WI38 (cell line): ENCODE data around the gene PCDHGA11.
"Not testable (repeated sequence)": the region's sequence is repeated elsewhere in the genome, so short reads cannot be mapped to it uniquely, and the experiment has no call there.

Experiments used
- H3K4me3 ChIP-seq: 2 replicates; pipeline ENCODE4 v1.5.1; 2011; ENCODE audit warnings: low read depth, mild to moderate bottlenecking, control low read depth, low read length
- TF ChIP-seq, protein P1 (sequence below): IDR thresholded peaks from 2 replicates; pipeline ENCODE4 v1.5.1; 2012; ENCODE audit warnings: low read depth, mild to moderate bottlenecking, control low read depth, low read length

PCDHGA11 gene

DNA sequence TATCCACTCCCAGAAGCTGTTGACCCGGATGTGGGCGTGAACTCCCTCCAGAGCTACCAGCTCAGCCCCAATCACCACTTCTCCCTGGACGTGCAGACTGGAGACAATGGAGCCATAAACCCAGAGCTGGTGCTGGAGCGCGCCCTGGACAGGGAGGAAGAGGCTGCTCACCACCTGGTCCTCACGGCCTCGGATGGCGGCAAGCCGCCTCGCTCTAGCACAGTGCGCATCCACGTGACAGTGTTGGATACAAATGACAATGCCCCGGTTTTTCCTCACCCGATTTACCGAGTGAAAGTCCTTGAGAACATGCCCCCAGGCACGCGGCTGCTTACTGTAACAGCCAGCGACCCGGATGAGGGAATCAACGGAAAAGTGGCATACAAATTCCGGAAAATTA lies 27.6 kb upstream of the PCDHGA11 start:
- no peak overlapping the region for H3K4me3 ChIP-seq
- TF ChIP-seq, protein P1, sequence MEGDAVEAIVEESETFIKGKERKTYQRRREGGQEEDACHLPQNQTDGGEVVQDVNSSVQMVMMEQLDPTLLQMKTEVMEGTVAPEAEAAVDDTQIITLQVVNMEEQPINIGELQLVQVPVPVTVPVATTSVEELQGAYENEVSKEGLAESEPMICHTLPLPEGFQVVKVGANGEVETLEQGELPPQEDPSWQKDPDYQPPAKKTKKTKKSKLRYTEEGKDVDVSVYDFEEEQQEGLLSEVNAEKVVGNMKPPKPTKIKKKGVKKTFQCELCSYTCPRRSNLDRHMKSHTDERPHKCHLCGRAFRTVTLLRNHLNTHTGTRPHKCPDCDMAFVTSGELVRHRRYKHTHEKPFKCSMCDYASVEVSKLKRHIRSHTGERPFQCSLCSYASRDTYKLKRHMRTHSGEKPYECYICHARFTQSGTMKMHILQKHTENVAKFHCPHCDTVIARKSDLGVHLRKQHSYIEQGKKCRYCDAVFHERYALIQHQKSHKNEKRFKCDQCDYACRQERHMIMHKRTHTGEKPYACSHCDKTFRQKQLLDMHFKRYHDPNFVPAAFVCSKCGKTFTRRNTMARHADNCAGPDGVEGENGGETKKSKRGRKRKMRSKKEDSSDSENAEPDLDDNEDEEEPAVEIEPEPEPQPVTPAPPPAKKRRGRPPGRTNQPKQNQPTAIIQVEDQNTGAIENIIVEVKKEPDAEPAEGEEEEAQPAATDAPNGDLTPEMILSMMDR, result no peak

DNA sequence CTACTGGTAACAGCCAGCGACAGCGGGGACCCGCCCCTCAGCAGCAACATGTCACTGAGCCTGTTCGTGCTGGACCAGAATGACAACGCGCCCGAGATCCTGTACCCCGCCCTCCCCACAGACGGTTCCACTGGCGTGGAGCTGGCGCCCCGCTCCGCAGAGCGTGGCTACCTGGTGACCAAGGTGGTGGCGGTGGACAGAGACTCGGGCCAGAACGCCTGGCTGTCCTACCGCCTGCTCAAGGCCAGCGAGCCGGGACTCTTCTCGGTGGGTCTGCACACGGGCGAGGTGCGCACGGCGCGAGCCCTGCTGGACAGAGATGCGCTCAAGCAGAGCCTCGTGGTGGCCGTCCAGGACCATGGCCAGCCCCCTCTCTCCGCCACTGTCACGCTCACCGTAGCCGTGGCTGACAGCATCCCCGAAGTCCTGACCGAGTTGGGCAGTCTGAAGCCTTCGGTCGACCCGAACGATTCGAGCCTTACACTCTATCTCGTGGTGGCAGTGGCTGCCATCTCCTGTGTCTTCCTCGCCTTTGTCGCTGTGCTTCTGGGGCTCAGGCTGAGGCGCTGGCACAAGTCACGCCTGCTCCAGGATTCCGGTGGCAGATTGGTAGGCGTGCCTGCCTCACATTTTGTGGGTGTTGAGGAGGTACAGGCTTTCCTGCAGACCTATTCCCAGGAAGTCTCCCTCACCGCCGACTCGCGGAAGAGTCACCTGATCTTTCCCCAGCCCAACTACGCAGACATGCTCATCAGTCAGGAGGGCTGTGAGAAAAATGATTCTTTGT lies 26.3 kb upstream of the PCDHGA11 start:
- H3K4me3 ChIP-seq, result not testable (repeated sequence)

DNA sequence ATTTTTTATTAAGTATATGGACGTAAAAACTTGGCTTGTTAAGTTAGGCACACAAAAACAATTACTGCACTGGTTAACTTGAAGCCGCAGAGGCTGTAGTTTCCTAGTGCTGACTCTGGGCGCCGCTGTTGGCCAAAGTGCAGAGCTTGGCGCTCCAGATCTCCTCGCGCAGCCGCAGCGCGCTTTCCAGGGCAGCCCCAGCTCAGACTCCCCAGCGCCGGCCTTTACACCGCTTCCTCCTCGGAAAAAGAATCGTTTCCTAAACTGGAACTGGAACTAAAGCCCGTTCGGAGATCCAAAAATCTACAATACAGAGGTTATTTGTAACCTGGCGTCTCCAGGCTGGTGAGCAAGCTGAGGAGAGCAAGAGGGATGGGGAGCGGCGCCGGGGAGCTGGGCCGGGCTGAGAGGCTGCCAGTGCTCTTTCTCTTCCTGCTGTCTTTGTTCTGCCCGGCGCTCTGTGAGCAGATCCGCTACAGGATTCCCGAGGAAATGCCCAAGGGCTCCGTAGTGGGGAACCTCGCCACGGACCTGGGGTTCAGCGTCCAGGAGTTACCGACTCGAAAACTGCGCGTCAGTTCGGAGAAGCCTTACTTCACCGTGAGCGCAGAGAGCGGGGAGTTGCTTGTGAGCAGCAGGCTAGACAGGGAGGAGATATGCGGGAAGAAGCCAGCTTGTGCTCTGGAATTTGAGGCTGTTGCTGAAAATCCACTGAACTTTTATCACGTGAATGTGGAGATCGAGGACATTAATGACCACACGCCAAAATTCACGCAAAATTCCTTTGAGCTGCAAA lies 22.9 kb upstream of the PCDHGA11 start, which contains the start of gene PCDHGB5:
PCDHGB5 (plus strand) TSS at position 192 of the 796 bp plus-strand sequence; CDS start at position 373, 181 bp downstream.
- peak within 1 kb of the TSS; percentile 51 for H3K4me3 ChIP-seq
- TF ChIP-seq, protein P1, result peak; percentile 72

DNA sequence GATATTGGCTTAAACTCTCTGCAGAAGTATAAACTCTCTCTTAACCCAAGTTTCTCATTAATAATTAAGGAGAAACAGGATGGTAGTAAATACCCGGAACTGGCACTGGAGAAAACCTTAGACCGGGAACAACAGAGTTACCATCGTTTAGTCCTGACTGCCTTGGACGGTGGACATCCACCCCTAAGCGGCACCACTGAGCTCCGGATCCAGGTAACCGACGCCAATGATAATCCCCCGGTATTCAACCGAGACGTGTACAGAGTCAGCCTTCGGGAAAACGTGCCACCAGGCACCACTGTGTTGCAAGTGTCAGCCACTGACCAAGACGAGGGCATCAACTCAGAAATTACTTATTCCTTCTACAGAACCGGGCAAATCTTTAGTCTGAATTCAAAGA lies 22.2 kb upstream of the PCDHGA11 start:
- TF ChIP-seq, protein P1, result no peak
- no peak overlapping the region for H3K4me3 ChIP-seq

DNA sequence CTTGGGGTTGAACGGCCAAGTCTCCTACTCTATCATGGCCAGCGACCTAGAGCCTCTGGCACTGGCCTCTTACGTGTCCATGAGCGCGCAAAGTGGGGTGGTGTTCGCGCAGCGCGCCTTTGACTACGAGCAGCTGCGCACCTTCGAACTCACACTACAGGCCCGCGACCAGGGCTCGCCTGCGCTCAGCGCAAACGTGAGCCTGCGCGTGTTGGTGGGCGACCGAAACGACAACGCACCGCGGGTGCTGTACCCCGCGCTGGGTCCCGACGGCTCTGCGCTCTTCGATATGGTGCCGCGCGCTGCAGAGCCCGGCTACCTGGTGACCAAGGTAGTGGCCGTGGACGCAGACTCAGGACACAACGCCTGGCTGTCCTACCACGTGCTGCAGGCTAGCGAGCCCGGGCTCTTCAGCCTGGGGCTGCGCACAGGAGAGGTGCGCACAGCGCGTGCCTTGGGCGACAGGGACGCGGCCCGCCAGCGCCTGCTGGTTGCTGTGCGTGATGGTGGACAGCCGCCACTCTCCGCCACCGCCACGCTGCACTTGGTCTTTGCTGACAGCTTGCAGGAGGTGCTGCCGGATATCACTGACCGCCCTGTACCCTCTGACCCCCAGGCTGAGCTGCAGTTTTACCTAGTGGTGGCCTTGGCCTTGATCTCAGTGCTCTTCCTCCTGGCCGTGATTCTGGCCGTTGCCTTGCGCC lies 21.1 kb upstream of the PCDHGA11 start:
- no peak overlapping the region for H3K4me3 ChIP-seq
- TF ChIP-seq, protein P1, result no peak

DNA sequence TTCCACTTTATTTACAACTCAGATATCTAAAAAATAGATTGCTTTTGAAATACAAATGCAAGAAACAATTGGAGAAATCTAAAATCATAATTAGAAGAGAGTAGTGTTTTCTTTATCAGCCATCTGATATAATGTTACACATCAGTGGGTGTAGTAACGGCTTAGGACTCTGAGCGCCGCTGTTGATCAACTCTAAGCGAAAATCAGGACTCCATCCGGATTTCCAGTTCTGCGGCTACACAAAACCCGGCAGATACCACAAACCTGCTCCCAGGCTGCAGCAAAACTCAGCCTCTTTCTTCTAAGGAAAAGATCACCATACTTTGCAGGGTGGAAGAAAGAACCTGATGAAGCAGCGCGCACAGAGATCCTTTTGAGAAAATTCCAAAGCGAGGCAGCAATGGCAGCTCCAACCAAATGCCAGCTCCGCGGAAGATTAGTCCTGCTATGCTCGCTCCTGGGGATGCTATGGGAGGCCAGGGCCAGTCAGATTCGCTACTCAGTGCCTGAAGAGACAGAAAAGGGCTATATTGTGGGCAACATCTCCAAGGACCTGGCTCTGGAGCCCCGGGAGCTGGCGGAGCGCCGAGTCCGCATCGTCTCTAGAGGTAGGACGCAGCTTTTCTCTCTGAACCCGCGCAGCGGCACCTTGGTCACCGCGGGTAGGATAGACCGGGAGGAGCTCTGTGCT lies 18.2 kb upstream of the PCDHGA11 start, which contains the start of gene PCDHGA9:
PCDHGA9 (plus strand) TSS at position 226 of the 691 bp plus-strand sequence; CDS start at position 401, 175 bp downstream.
- no peak within 1 kb of the TSS for H3K4me3 ChIP-seq
- TF ChIP-seq, protein P1, result no peak; the same call in 1 of the 2 replicates

DNA sequence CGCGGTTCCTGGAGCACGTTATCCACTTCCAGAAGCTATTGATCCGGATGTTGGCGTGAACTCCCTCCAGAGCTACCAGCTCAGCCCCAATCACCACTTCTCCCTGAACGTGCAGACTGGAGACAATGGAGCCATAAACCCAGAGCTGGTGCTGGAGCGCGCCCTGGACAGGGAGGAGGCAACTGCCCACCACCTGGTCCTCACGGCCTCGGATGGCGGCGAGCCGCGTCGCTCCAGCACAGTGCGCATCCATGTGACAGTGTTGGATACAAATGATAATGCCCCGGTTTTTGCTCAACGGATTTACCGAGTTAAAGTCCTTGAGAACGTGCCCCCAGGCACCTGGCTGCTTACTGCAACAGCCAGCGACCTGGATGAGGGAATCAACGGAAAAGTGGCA lies 17.5 kb upstream of the PCDHGA11 start:
- TF ChIP-seq, protein P1, result no peak
- no peak overlapping the region for H3K4me3 ChIP-seq
